ENCODE results near the gene SYT5. TPM values are rescaled to one million over a fixed set of nuclear protein-coding genes. Genes with fewer than 3 reads are reported as not detected.

SYT5 gene
- polyA plus RNA-seq, 3 donors = not detected

DNA sequence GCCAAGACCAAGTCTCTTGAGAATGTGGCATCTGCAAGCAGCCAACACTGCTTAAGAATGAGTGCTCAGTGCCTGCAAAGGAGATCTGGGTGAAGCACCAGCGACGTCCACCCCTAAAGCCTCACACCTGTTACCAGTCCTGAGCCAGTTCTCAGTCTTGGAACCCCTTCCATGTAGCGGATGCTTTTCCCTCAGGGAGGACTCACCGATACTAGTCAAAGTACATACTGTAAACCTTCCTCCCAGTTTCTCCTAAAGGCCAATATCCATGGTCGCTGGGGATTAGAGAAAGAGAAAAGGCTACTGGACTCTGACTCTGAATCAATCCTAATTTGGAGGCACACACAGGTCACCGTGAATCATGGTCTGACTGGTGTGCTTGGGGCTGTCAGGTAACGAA, 33.5 kb upstream of the SYT5 start:
- Histone ChIP-seq H3K4me2 (replicated peaks; ENCODE audit: extremely low read depth, low read length, poor library complexity, severe bottlenecking) (no peak overlapping the region), H3K4me3 (replicated peaks in 1 of 3; ENCODE audit: low read depth in 2 of 3, low read length in 3 of 3) (no peak overlapping the region), H3K9ac (ENCODE audit: insufficient read depth, low read length, poor library complexity, severe bottlenecking) (no peak overlapping the region), H3K27me3 (ENCODE audit: control insufficient read depth in 2 of 2, insufficient read depth in 2 of 2, low read length in 2 of 2) (no peaks in the 10 kb centered on the region), H3K9me3 (replicated peaks in 1 of 2; ENCODE audit: control insufficient read depth in 1 of 2, insufficient read depth in 1 of 2, low read length in 2 of 2) (peaks cover 6 to 8% of the 10 kb centered on the region in 2 donors), H3K79me2 (ENCODE audit: insufficient read depth, low read length) (no peaks in the 10 kb centered on the region), H3K4me1 (ENCODE audit: control insufficient read depth in 1 of 2, insufficient read depth in 2 of 2, low read length in 2 of 2) (peaks cover 17 to 27% of the 10 kb centered on the region in 2 donors), H3K27ac (ENCODE audit: low read depth in 1 of 2, low read length in 2 of 2) (no peak overlapping the region), H2AFZ (ENCODE audit: insufficient read depth, low read depth, low read length, poor library complexity, severe bottlenecking) (no peak overlapping the region), H3K36me3 (replicated peaks in 1 of 2; ENCODE audit: control insufficient read depth in 1 of 2, insufficient read depth in 2 of 2, low read length in 2 of 2) (no peaks in the 10 kb centered on the region), H4K20me1 (ENCODE audit: insufficient read depth, low read length) (no peaks in the 10 kb centered on the region)
- Mint-ChIP-seq H3K36me3 (no peaks in the 10 kb centered on the region), H3K27me3 (ENCODE audit: low read depth in 3 of 3) (peaks cover 11 to 22% (median 11%) of the 10 kb centered on the region in 3 donors), H3K4me1 (peaks cover 21% of the 10 kb centered on the region), H3K27ac (no peak overlapping the region), H3K9me3 (peaks cover 9 to 18% (median 16%) of the 10 kb centered on the region in 7 donors), H3K4me3 (no peak overlapping the region)
- TF ChIP-seq, protein P1, sequence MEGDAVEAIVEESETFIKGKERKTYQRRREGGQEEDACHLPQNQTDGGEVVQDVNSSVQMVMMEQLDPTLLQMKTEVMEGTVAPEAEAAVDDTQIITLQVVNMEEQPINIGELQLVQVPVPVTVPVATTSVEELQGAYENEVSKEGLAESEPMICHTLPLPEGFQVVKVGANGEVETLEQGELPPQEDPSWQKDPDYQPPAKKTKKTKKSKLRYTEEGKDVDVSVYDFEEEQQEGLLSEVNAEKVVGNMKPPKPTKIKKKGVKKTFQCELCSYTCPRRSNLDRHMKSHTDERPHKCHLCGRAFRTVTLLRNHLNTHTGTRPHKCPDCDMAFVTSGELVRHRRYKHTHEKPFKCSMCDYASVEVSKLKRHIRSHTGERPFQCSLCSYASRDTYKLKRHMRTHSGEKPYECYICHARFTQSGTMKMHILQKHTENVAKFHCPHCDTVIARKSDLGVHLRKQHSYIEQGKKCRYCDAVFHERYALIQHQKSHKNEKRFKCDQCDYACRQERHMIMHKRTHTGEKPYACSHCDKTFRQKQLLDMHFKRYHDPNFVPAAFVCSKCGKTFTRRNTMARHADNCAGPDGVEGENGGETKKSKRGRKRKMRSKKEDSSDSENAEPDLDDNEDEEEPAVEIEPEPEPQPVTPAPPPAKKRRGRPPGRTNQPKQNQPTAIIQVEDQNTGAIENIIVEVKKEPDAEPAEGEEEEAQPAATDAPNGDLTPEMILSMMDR (IDR thresholded peaks at IDR 0.05) = no peak
- no peak for DNase-seq
- 84% methylated on average over 4 of the region's 7 CpGs for WGBS (ENCODE audit: insufficient coverage)
- intact Hi-C loops (cut with micrococcal nuclease) = no loop called here

DNA sequence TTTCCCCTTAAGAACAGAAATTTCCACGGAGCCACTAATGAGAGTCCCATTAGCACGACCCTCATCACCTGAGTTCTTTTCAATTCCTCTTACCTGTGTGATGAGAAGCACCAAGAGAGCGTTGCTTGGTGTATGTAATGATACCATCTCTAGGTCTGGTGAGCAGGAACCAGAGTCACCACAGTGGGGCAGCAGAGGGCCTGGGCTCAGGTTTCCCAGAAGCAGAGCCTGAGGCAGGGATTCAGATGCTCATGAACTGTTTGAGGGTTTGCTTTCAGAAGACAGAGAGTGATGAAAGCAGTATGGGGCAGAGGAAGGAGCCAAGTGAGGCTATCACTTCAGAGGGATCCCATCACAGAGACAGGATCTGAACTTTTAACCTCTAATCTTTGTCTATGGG, 32.4 kb upstream of the SYT5 start:
- WGBS (ENCODE audit: insufficient coverage) = 86% methylated on average over 1 of the region's 3 CpGs
- Mint-ChIP-seq H3K27me3 (ENCODE audit: low read depth in 3 of 3) (peaks cover 11 to 22% (median 11%) of the 10 kb centered on the region in 3 donors), H3K36me3 (no peaks in the 10 kb centered on the region), H3K27ac (no peak overlapping the region), H3K9me3 (peaks cover 9 to 18% (median 16%) of the 10 kb centered on the region in 7 donors), H3K4me3 (no peak overlapping the region), H3K4me1 (peaks cover 21% of the 10 kb centered on the region)
- Histone ChIP-seq H3K36me3 (replicated peaks in 1 of 2; ENCODE audit: control insufficient read depth in 1 of 2, insufficient read depth in 2 of 2, low read length in 2 of 2) (no peaks in the 10 kb centered on the region), H3K4me1 (ENCODE audit: control insufficient read depth in 1 of 2, insufficient read depth in 2 of 2, low read length in 2 of 2) (peaks cover 17 to 27% of the 10 kb centered on the region in 2 donors), H3K9ac (ENCODE audit: insufficient read depth, low read length, poor library complexity, severe bottlenecking) (no peak overlapping the region), H3K4me2 (replicated peaks; ENCODE audit: extremely low read depth, low read length, poor library complexity, severe bottlenecking) (no peak overlapping the region), H4K20me1 (ENCODE audit: insufficient read depth, low read length) (no peaks in the 10 kb centered on the region), H3K79me2 (ENCODE audit: insufficient read depth, low read length) (no peaks in the 10 kb centered on the region), H2AFZ (ENCODE audit: insufficient read depth, low read depth, low read length, poor library complexity, severe bottlenecking) (no peak overlapping the region), H3K9me3 (replicated peaks in 1 of 2; ENCODE audit: control insufficient read depth in 1 of 2, insufficient read depth in 1 of 2, low read length in 2 of 2) (peaks cover 6 to 8% of the 10 kb centered on the region in 2 donors), H3K27ac (ENCODE audit: low read depth in 1 of 2, low read length in 2 of 2) (no peak overlapping the region), H3K4me3 (replicated peaks in 1 of 3; ENCODE audit: low read depth in 2 of 3, low read length in 3 of 3) (no peak overlapping the region), H3K27me3 (ENCODE audit: control insufficient read depth in 2 of 2, insufficient read depth in 2 of 2, low read length in 2 of 2) (no peaks in the 10 kb centered on the region)
- TF ChIP-seq, protein P1 (IDR thresholded peaks at IDR 0.05) = peak; percentile 52
- intact Hi-C loops (cut with micrococcal nuclease) = no loop called here
- peak; percentile 33 to 45 (median 45) for DNase-seq
